Liver (tissue), 9 donors: ENCODE measurements around the gene MADCAM1. TPM values are rescaled to one million over a fixed set of nuclear protein-coding genes. Genes with fewer than 3 reads are reported as not detected.

Source experiments
- DNase-seq: peaks from one replicate; pipeline ENCODE4 v3.0.0-alpha.2; 2017; ENCODE audit warnings: low spot score
- H3K27ac ChIP-seq, 2 donors: one replicate each; pipeline ENCODE4 v1.7.0; 2013; ENCODE audit warnings: inconsistent platforms in 2 of 2, low read length in 2 of 2, control low read depth in 1 of 2, low read depth in 1 of 2, mild to moderate bottlenecking in 1 of 2
- H3K27me3 ChIP-seq, 4 donors: one replicate each; pipeline versions ENCODE4 v1.6.1 to v1.7.0; 2013; ENCODE audit warnings: low read length in 3 of 4, inconsistent platforms in 1 of 4, mild to moderate bottlenecking in 1 of 4, moderate library complexity in 1 of 4; ENCODE audit not compliant: control insufficient read depth in 4 of 4, insufficient read depth in 4 of 4
- H3K36me3 ChIP-seq, 4 donors: one replicate each; pipeline versions ENCODE4 v1.6.1 to v1.7.0; 2013; ENCODE audit warnings: low read length in 3 of 4, mild to moderate bottlenecking in 3 of 4, low read depth in 1 of 4, moderate library complexity in 1 of 4; ENCODE audit not compliant: control insufficient read depth in 4 of 4, insufficient read depth in 3 of 4
- H3K4me1 ChIP-seq, 4 donors: one replicate each; pipeline versions ENCODE4 v1.6.1 to v1.7.0; 2013; ENCODE audit warnings: low read length in 3 of 4, mild to moderate bottlenecking in 3 of 4, moderate library complexity in 1 of 4; ENCODE audit not compliant: control insufficient read depth in 4 of 4, insufficient read depth in 4 of 4
- H3K4me3 ChIP-seq, 3 donors: one replicate each; pipeline versions ENCODE4 v1.6.1 to v1.7.0; 2013; ENCODE audit warnings: low read length in 3 of 3, control low read depth in 1 of 3, low read depth in 1 of 3, mild to moderate bottlenecking in 1 of 3
- H3K9ac ChIP-seq, 2 donors: one replicate each; pipeline ENCODE4 v1.7.0; 2013; ENCODE audit warnings: low read length in 2 of 2, mild to moderate bottlenecking in 2 of 2, moderate library complexity in 2 of 2, control low read depth in 1 of 2, low read depth in 1 of 2
- H3K9me3 ChIP-seq, 4 donors: one replicate each; pipeline versions ENCODE4 v1.6.1 to v1.7.0; 2013; ENCODE audit warnings: low read length in 3 of 4; ENCODE audit not compliant: control insufficient read depth in 4 of 4
- CTCF ChIP-seq: fragments of 150-350 bp; IDR thresholded peaks from 2 replicates; pipeline ENCODE4 v1.5.1; 2017; ENCODE audit warnings: improper control_type of control experiment, low read depth, low read length; ENCODE audit not compliant: missing input control
- EGR1 ChIP-seq, 2 donors: IDR thresholded peaks; 2 replicates each; pipeline ENCODE4 v1.6.1; 2016 to 2018; ENCODE audit warnings: antibody characterized with exemption in 2 of 2, low read depth in 2 of 2
- FOXA1 ChIP-seq: IDR thresholded peaks from 2 replicates; pipeline ENCODE4 v1.6.1; 2016; ENCODE audit warnings: antibody characterized with exemption
- FOXA2 ChIP-seq: IDR thresholded peaks from 2 replicates; pipeline ENCODE4 v1.6.1; 2016; ENCODE audit warnings: antibody characterized with exemption
- GABPA ChIP-seq, 2 donors: IDR thresholded peaks in 1 of 2; conservative IDR thresholded peaks in 1 of 2; 2 replicates each; pipeline ENCODE4 v1.6.1; 2016; ENCODE audit warnings: antibody characterized with exemption in 2 of 2, mild to moderate bottlenecking in 1 of 2, moderate library complexity in 1 of 2
- HNF4A ChIP-seq, 2 donors: conservative IDR thresholded peaks; 2 replicates each; pipeline ENCODE4 v1.6.1; 2016; ENCODE audit warnings: antibody characterized with exemption in 2 of 2, mild to moderate bottlenecking in 2 of 2
- HNF4G ChIP-seq: IDR thresholded peaks from 2 replicates; pipeline ENCODE4 v1.6.1; 2016; ENCODE audit warnings: antibody characterized with exemption
- JUND ChIP-seq, 2 donors: IDR thresholded peaks; 2 replicates each; pipeline ENCODE4 v1.6.1; 2016; ENCODE audit warnings: antibody characterized with exemption in 2 of 2
- MAX ChIP-seq: IDR thresholded peaks from 2 replicates; pipeline ENCODE4 v1.6.1; 2016; ENCODE audit warnings: antibody characterized with exemption
- NR2F2 ChIP-seq: IDR thresholded peaks from 2 replicates; pipeline ENCODE4 v1.6.1; 2016; ENCODE audit warnings: antibody characterized with exemption
- RAD21 ChIP-seq, 2 donors: IDR thresholded peaks; 2 replicates each; pipeline ENCODE4 v1.6.1; 2016; ENCODE audit warnings: antibody characterized with exemption in 2 of 2, mild to moderate bottlenecking in 2 of 2
- REST ChIP-seq: IDR thresholded peaks from 2 replicates; pipeline ENCODE4 v1.6.1; 2016; ENCODE audit warnings: antibody characterized with exemption, mild to moderate bottlenecking
- RXRA ChIP-seq, 2 donors: IDR thresholded peaks; 2 replicates each; pipeline ENCODE4 v1.6.1; 2017 to 2018; ENCODE audit warnings: antibody characterized with exemption in 2 of 2, mild to moderate bottlenecking in 1 of 2
- SP1 ChIP-seq: IDR thresholded peaks from 2 replicates; pipeline ENCODE4 v1.6.1; 2018; ENCODE audit warnings: antibody characterized with exemption, mild to moderate bottlenecking
- TAF1 ChIP-seq: conservative IDR thresholded peaks from 2 replicates; pipeline ENCODE4 v1.6.1; 2016; ENCODE audit warnings: antibody characterized with exemption, mild to moderate bottlenecking
- YY1 ChIP-seq: IDR thresholded peaks from 2 replicates; pipeline ENCODE4 v1.6.1; 2016; ENCODE audit warnings: antibody characterized with exemption, mild to moderate bottlenecking
- WGBS: extraction: QIAGEN DNeasy Blood & Tissue Kit; methylation state at CpG from one replicate; pipeline ENCODE4 v1.1.7; 2013; 5-methylcytosine and 5-hydroxymethylcytosine counted together
- polyA plus RNA-seq, 2 donors: library from polyadenylated mRNA; stranded (reverse) in 1 of 2; unstranded in 1 of 2; fragments of 200-250 nt in 1 of 2; fragments of >200 nt in 1 of 2; fragmentation: Nextera tagmentation in 1 of 2; extraction: Ambion mirVana in 1 of 2; gene quantifications; one replicate each; pipeline versions ENCODE4 v1.2.1 to v1.2.3, GENCODE V29; 2013 to 2015
- total RNA-seq, 2 donors: library from RNA; depleted of rRNA; stranded (reverse); fragments of >200 nt; gene quantifications; one replicate each; pipeline ENCODE4 v1.2.3, GENCODE V29; 2014
- TF ChIP-seq, protein P1 (sequence below): IDR thresholded peaks from 2 replicates; pipeline ENCODE4 v1.6.1; 2016; ENCODE audit warnings: antibody characterized with exemption
- TF ChIP-seq, protein P2 (sequence below): IDR thresholded peaks from 2 replicates; pipeline ENCODE4 v1.6.1; 2016; ENCODE audit warnings: antibody characterized with exemption
- donor health status: healthy.
- donor health status: healthy.
- donor health status: healthy.
- donor health status: healthy.
- donor health status: healthy.

The MADCAM1 gene
- total and polyA plus RNA-seq, 4 donors: 0.17 to 0.32 (median 0.24) TPM

GRCh38 chr19:461721-462551 is 34.4 kb upstream of the MADCAM1 start:
- H3K27ac ChIP-seq: peak overlapping the region; percentile 31 to 34
- H3K4me1 ChIP-seq: peaks cover 2 to 11% (median 6%) of the 10 kb centered on the region in 4 donors
- TF ChIP-seq JUND (IDR thresholded peaks at IDR 0.05) (peak in 1 of 2 donors; percentile 20), RXRA (IDR thresholded peaks at IDR 0.05) (no peak), HNF4G (no peak), YY1 (peak; percentile 25), TAF1 (no peak), FOXA1 (no peak), EGR1 (IDR thresholded peaks at IDR 0.05; ENCODE audit: low read depth in 2 of 2) (no peak), RAD21 (IDR thresholded peaks at IDR 0.05) (peak in 1 of 2 donors; percentile 6), MAX (no peak), GABPA (IDR thresholded peaks at IDR 0.05 in 1 of 2, conservative IDR thresholded peaks at IDR 0.05 in 1 of 2) (no peak), NR2F2 (no peak), FOXA2 (no peak), HNF4A (conservative IDR thresholded peaks at IDR 0.05) (no peak), SP1 (peak; percentile 28), CTCF (no peak), REST (no peak)
- TF ChIP-seq, protein P1, sequence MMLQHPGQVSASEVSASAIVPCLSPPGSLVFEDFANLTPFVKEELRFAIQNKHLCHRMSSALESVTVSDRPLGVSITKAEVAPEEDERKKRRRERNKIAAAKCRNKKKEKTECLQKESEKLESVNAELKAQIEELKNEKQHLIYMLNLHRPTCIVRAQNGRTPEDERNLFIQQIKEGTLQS: no peak
- TF ChIP-seq, protein P2, sequence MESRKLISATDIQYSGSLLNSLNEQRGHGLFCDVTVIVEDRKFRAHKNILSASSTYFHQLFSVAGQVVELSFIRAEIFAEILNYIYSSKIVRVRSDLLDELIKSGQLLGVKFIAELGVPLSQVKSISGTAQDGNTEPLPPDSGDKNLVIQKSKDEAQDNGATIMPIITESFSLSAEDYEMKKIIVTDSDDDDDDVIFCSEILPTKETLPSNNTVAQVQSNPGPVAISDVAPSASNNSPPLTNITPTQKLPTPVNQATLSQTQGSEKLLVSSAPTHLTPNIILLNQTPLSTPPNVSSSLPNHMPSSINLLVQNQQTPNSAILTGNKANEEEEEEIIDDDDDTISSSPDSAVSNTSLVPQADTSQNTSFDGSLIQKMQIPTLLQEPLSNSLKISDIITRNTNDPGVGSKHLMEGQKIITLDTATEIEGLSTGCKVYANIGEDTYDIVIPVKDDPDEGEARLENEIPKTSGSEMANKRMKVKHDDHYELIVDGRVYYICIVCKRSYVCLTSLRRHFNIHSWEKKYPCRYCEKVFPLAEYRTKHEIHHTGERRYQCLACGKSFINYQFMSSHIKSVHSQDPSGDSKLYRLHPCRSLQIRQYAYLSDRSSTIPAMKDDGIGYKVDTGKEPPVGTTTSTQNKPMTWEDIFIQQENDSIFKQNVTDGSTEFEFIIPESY: no peak
- peak overlapping the region in 1 of 2 donors; percentile 27 for H3K9ac ChIP-seq
- H3K4me3 ChIP-seq: peak overlapping the region; percentile 54 to 91 (median 54)
- H3K9me3 ChIP-seq: no peaks in the 10 kb centered on the region
- WGBS: 9% methylated on average over 60 of the region's 60 CpGs
- no peaks in the 10 kb centered on the region for H3K27me3 ChIP-seq
- peak; percentile 62 for DNase-seq
- peaks cover 0 to 3% (median 0%) of the 10 kb centered on the region in 4 donors for H3K36me3 ChIP-seq
